GM12878 (cell line): Measurements from ENCODE around the gene LIFR.

Experiments used
- BACH1 ChIP-seq: fragments of 450-650 bp; IDR thresholded peaks from 2 replicates; pipeline ENCODE4 v1.6.1; 2017; ENCODE audit warnings: mild to moderate bottlenecking, borderline replicate concordance
- CBFB ChIP-seq: IDR thresholded peaks from 2 replicates; pipeline ENCODE4 v1.6.1; 2016; ENCODE audit warnings: antibody characterized with exemption, low read depth
- CREM ChIP-seq: IDR thresholded peaks from 2 replicates; pipeline ENCODE4 v1.6.1; 2014; ENCODE audit warnings: antibody characterized with exemption, low read depth
- CTCF ChIP-seq, 3 experiments: IDR thresholded peaks in 2 of 3; conservative IDR thresholded peaks in 1 of 3; 2 replicates each; pipeline ENCODE4 v1.5.1; 2011; ENCODE audit warnings: low read depth in 3 of 3, low read length in 3 of 3, mild to moderate bottlenecking in 3 of 3, control low read depth in 2 of 3, moderate library complexity in 2 of 3, inconsistent platforms in 1 of 3, mixed read lengths in 1 of 3; ENCODE audit not compliant: control insufficient read depth in 2 of 3, insufficient read depth in 1 of 3; ENCODE audit errors: extremely low read depth in 1 of 3
- EZH2 ChIP-seq: IDR thresholded peaks from 2 replicates; pipeline ENCODE4 v1.6.1; 2012; ENCODE audit warnings: low read depth, mild to moderate bottlenecking, control low read depth, inconsistent platforms, low read length, borderline replicate concordance; ENCODE audit not compliant: control insufficient read depth
- FOXK2 ChIP-seq: fragments of 450-650 bp; IDR thresholded peaks from 2 replicates; pipeline ENCODE4 v1.6.1; 2017; ENCODE audit warnings: mild to moderate bottlenecking, moderate library complexity
- MAX ChIP-seq: IDR thresholded peaks from 2 replicates; pipeline ENCODE4 v1.6.1; 2012; ENCODE audit warnings: low read depth, low read length, improper control_type of control experiment
- POLR2AphosphoS2 ChIP-seq: IDR thresholded peaks from 2 replicates; pipeline ENCODE4 v1.6.1; 2011; ENCODE audit warnings: low read depth, mild to moderate bottlenecking, low read length, improper control_type of control experiment, moderate library complexity
- PRDM15 ChIP-seq: fragments of 450-650 bp; formaldehyde crosslinking; IDR thresholded peaks from 2 replicates; pipeline ENCODE4 v1.4.0; 2020; ENCODE audit warnings: mild to moderate bottlenecking, moderate library complexity
- RELA ChIP-seq: fragments of 450-650 bp; IDR thresholded peaks from 2 replicates; pipeline ENCODE4 v1.8.0; 2014; ENCODE audit warnings: borderline replicate concordance; ENCODE audit not compliant: partially characterized antibody
- USF2 ChIP-seq: IDR thresholded peaks from 2 replicates; pipeline ENCODE4 v1.6.1; 2011; ENCODE audit warnings: low read depth, low read length, improper control_type of control experiment, borderline replicate concordance
- YY1 ChIP-seq: IDR thresholded peaks from 2 replicates; pipeline ENCODE4 v1.6.1; 2011; ENCODE audit warnings: low read depth, mild to moderate bottlenecking, low read length
- ZBTB33 ChIP-seq: fragments of 450-650 bp; IDR thresholded peaks from 2 replicates; pipeline ENCODE4 v1.6.1; 2017; ENCODE audit warnings: mild to moderate bottlenecking
- ZNF274 ChIP-seq: IDR thresholded peaks from one replicate; pipeline ENCODE4 v1.8.0; 2011; ENCODE audit not compliant: insufficient read length, insufficient read depth

GRCh38 chr5:38473008-38473407 lies 83.4 kb downstream of the LIFR start:
- TF ChIP-seq RELA (no peak), PRDM15 (CRISPR knock-in tag) (no peak), CTCF (IDR thresholded peaks at IDR 0.05 in 2 of 3, conservative IDR thresholded peaks at IDR 0.05 in 1 of 3; ENCODE audit: control insufficient read depth in 2 of 3, extremely low read depth in 1 of 3, insufficient read depth in 1 of 3, low read depth in 3 of 3, low read length in 3 of 3) (no peak), FOXK2 (no peak), POLR2AphosphoS2 (no peak), EZH2 (no peak), YY1 (no peak), USF2 (no peak), CREM (no peak), ZBTB33 (no peak), ZNF274 (no peak), CBFB (no peak), MAX (no peak), BACH1 (no peak)
